ENCODE data around the gene DIAPH1.

DNA sequence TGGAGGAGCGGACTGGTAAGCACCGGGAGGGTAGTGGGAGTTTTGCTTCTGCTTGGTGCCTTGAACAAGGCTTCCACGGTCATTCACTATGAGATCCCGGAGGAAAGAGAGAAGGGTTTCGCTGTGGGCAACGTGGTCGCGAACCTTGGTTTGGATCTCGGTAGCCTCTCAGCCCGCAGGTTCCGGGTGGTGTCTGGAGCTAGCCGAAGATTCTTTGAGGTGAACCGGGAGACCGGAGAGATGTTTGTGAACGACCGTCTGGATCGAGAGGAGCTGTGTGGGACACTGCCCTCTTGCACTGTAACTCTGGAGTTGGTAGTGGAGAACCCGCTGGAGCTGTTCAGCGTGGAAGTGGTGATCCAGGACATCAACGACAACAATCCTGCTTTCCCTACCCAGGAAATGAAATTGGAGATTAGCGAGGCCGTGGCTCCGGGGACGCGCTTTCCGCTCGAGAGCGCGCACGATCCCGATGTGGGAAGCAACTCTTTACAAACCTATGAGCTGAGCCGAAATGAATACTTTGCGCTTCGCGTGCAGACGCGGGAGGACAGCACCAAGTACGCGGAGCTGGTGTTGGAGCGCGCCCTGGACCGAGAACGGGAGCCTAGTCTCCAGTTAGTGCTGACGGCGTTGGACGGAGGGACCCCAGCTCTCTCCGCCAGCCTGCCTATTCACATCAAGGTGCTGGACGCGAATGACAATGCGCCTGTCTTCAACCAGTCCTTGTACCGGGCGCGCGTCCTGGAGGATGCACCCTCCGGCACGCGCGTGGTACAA is 142.5 kb downstream of the DIAPH1 start:
- TF ChIP-seq, protein P1, sequence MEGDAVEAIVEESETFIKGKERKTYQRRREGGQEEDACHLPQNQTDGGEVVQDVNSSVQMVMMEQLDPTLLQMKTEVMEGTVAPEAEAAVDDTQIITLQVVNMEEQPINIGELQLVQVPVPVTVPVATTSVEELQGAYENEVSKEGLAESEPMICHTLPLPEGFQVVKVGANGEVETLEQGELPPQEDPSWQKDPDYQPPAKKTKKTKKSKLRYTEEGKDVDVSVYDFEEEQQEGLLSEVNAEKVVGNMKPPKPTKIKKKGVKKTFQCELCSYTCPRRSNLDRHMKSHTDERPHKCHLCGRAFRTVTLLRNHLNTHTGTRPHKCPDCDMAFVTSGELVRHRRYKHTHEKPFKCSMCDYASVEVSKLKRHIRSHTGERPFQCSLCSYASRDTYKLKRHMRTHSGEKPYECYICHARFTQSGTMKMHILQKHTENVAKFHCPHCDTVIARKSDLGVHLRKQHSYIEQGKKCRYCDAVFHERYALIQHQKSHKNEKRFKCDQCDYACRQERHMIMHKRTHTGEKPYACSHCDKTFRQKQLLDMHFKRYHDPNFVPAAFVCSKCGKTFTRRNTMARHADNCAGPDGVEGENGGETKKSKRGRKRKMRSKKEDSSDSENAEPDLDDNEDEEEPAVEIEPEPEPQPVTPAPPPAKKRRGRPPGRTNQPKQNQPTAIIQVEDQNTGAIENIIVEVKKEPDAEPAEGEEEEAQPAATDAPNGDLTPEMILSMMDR (IDR thresholded peaks at IDR 0.05), result no peak
- TF ChIP-seq EP300 (IDR thresholded peaks at IDR 0.05) (no peak), POLR2A (IDR thresholded peaks at IDR 0.05) (no peak)

All from gastroesophageal sphincter (tissue), 3 donors.